ENCODE measurements around the gene CMSS1.

GRCh38 chr3:99879275-99879674 is 61.6 kb downstream of the CMSS1 start:
- TF ChIP-seq CTCF (IDR thresholded peaks at IDR 0.05) (no peak), EZH2 (IDR thresholded peaks at IDR 0.05; ENCODE audit: borderline replicate concordance, insufficient read depth, low read depth, low read length, poor library complexity, severe bottlenecking) (no peak)

Data from B cell (primary cell).